DND-41 (cell line): ENCODE data around the gene CHRNE.
"Not testable (repeated sequence)": the region's sequence is repeated elsewhere in the genome, so short reads cannot be mapped to it uniquely, and the experiment has no call there.

Experiments used
- CTCF ChIP-seq: IDR thresholded peaks from 2 replicates; pipeline ENCODE4 v1.5.1; 2012; ENCODE audit warnings: borderline replicate concordance, low read length, moderate library complexity, mild to moderate bottlenecking; ENCODE audit not compliant: poor library complexity, severe bottlenecking; ENCODE audit errors: extremely low read depth
- EZH2 ChIP-seq: IDR thresholded peaks from 3 replicates; pipeline ENCODE4 v1.6.1; 2012; ENCODE audit warnings: borderline replicate concordance, low read depth, mild to moderate bottlenecking, moderate library complexity, low read length, inconsistent platforms; ENCODE audit not compliant: severe bottlenecking

DNA sequence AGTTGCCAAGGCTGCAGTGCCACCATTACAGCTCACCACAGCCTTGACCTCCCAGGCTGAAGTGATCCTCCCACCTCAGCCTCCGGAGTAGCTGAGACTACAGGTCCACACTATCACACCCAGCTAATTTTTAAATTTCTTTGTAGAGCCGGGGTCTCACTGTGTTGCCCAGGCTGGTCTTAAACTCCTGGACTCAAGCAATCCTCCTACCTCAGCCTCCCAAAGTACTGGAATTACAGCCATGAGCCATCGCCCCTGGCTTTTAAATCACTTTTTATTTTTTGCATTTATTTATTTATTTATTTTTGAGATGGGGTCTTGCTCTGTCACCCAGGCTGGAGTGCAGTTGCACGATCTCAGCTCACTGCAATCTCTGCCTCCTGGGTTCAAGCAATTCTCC lies 11.7 kb upstream of the CHRNE start:
- not testable (repeated sequence) for TF ChIP-seq CTCF, EZH2
